OCI-LY1 (cell line): ENCODE results near the gene IL21R.
"Not testable (repeated sequence)": the region's sequence is repeated elsewhere in the genome, so short reads cannot be mapped to it uniquely, and the experiment has no call there.

Source experiments
- H2AFZ ChIP-seq: fragments of 200-600 bp; sonication (generic), shearing (Covaris generic); 2 replicates; pipeline ENCODE4 v1.6.0; 2014; ENCODE audit warnings: antibody characterized with exemption, mild to moderate bottlenecking, low read length
- H3F3A ChIP-seq: fragments of 200-600 bp; sonication (generic), shearing (Covaris generic); 2 replicates; pipeline ENCODE4 v1.6.0; 2014; ENCODE audit warnings: mild to moderate bottlenecking, antibody characterized with exemption, low read length, moderate library complexity; ENCODE audit not compliant: insufficient read depth
- H3K27ac ChIP-seq: fragments of 200-600 bp; sonication (generic); 2 replicates; pipeline ENCODE4 v1.5.1; 2014; ENCODE audit warnings: low read length, mixed run types, mild to moderate bottlenecking, low read depth; ENCODE audit not compliant: poor library complexity, severe bottlenecking
- H3K27me3 ChIP-seq: fragments of 200-600 bp; sonication (generic); 2 replicates; pipeline ENCODE4 v1.6.0; 2014; ENCODE audit warnings: antibody characterized with exemption, mild to moderate bottlenecking, low read length, moderate library complexity; ENCODE audit not compliant: insufficient read depth
- H3K36me3 ChIP-seq: fragments of 200-600 bp; sonication (generic); 2 replicates; pipeline ENCODE4 v1.6.1; 2014; ENCODE audit warnings: mild to moderate bottlenecking, antibody characterized with exemption, low read length, moderate library complexity, mixed read lengths; ENCODE audit not compliant: insufficient read depth
- H3K4me1 ChIP-seq: fragments of 200-600 bp; sonication (generic); 2 replicates; pipeline ENCODE4 v1.5.1; 2014; ENCODE audit warnings: mild to moderate bottlenecking, low read length, moderate library complexity; ENCODE audit not compliant: insufficient read depth, severe bottlenecking
- H3K4me2 ChIP-seq: fragments of 200-600 bp; sonication (generic), shearing (Covaris generic); 2 replicates; pipeline ENCODE4 v1.6.1; 2014; ENCODE audit warnings: low read length
- H3K4me3 ChIP-seq: fragments of 200-600 bp; sonication (generic); 2 replicates; pipeline ENCODE4 v1.5.1; 2014; ENCODE audit warnings: low read length, low read depth, mild to moderate bottlenecking, mixed read lengths; ENCODE audit not compliant: poor library complexity, severe bottlenecking
- H3K79me2 ChIP-seq: fragments of 200-600 bp; shearing (Covaris generic); 2 replicates; pipeline ENCODE4 v1.6.1; 2016; ENCODE audit warnings: mixed run types, low read length, mixed read lengths; ENCODE audit not compliant: insufficient read depth
- H3K9ac ChIP-seq: fragments of 200-600 bp; sonication (generic), shearing (Covaris generic); 2 replicates; pipeline ENCODE4 v1.6.1; 2014; ENCODE audit warnings: mild to moderate bottlenecking, low read length, mixed read lengths
- H3K9me2 ChIP-seq: fragments of 200-600 bp; sonication (generic), shearing (Covaris generic); 2 replicates; pipeline ENCODE4 v1.6.1; 2014; ENCODE audit warnings: low read depth, mild to moderate bottlenecking, low read length, mixed read lengths
- H3K9me3 ChIP-seq: fragments of 200-600 bp; shearing (Covaris generic); 2 replicates; pipeline ENCODE4 v1.6.1; 2014; ENCODE audit warnings: low read length, mixed read lengths
- H4K20me1 ChIP-seq: fragments of 200-600 bp; sonication (generic), shearing (Covaris generic); 2 replicates; pipeline ENCODE4 v1.6.0; 2016; ENCODE audit warnings: mild to moderate bottlenecking, low read length; ENCODE audit not compliant: insufficient read depth
- CTCF ChIP-seq: fragments of 200-600 bp; sonication (generic), shearing (Covaris generic); IDR thresholded peaks from 2 replicates; pipeline ENCODE4 v1.5.1; 2017; ENCODE audit warnings: mild to moderate bottlenecking, antibody characterized with exemption, low read length, moderate library complexity, mixed read lengths
- EZH2 ChIP-seq: fragments of 200-600 bp; sonication (generic), shearing (Covaris generic); IDR thresholded peaks from 2 replicates; pipeline ENCODE4 v1.8.0; 2017; ENCODE audit warnings: borderline replicate concordance, mixed run types, mild to moderate bottlenecking, antibody characterized with exemption, low read length, moderate library complexity, mixed read lengths

IL21R gene

GRCh38 chr16:27433636-27434035, 31.7 kb downstream of the IL21R start:
- Histone ChIP-seq H3K27me3 (no peaks in the 10 kb centered on the region), H3K36me3 (no peaks in the 10 kb centered on the region), H3K9me2 (no peaks in the 10 kb centered on the region), H3K4me1 (no peaks in the 10 kb centered on the region), H3K27ac (no peak overlapping the region), H3F3A (no peaks in the 10 kb centered on the region), H3K4me3 (no peak overlapping the region), H3K9ac (no peak overlapping the region), H3K79me2 (no peaks in the 10 kb centered on the region), H3K9me3 (no peaks in the 10 kb centered on the region), H4K20me1 (no peaks in the 10 kb centered on the region), H3K4me2 (no peak overlapping the region), H2AFZ (no peak overlapping the region)
- no peak for TF ChIP-seq CTCF
- no peak for TF ChIP-seq EZH2

- Histone ChIP-seq H3K4me2 (no peak overlapping the region), H3K79me2 (no peaks in the 10 kb centered on the region)
Measured at GRCh38 chr16:27434141-27435051, 32.4 kb downstream of the IL21R start.

GRCh38 chr16:27435146-27435545, 33.2 kb downstream of the IL21R start:
- not testable (repeated sequence) for H3F3A ChIP-seq, H3K9me2 ChIP-seq, H3K27me3 ChIP-seq, H4K20me1 ChIP-seq, H3K9ac ChIP-seq, H3K27ac ChIP-seq, H3K4me1 ChIP-seq, H3K4me2 ChIP-seq, H3K36me3 ChIP-seq, H3K4me3 ChIP-seq, H3K79me2 ChIP-seq, H3K9me3 ChIP-seq, H2AFZ ChIP-seq

More at GRCh38 chr16:27434141-27435051, 32.4 kb downstream of the IL21R start:
- no peaks in the 10 kb centered on the region for H3F3A ChIP-seq
- H3K4me1 ChIP-seq, result no peaks in the 10 kb centered on the region
- H3K27ac ChIP-seq, result no peak overlapping the region
- H3K4me3 ChIP-seq, result no peak overlapping the region
- no peaks in the 10 kb centered on the region for H3K9me2 ChIP-seq
- no peaks in the 10 kb centered on the region for H3K27me3 ChIP-seq
- H4K20me1 ChIP-seq, result no peaks in the 10 kb centered on the region
- H3K9ac ChIP-seq, result no peak overlapping the region
- H3K9me3 ChIP-seq, result no peaks in the 10 kb centered on the region
- H2AFZ ChIP-seq, result no peak overlapping the region
- TF ChIP-seq CTCF, result no peak
- no peak for TF ChIP-seq EZH2
- H3K36me3 ChIP-seq, result no peaks in the 10 kb centered on the region

GRCh38 chr16:27436065-27436464, 34.1 kb downstream of the IL21R start:
- Histone ChIP-seq H3K4me1 (no peaks in the 10 kb centered on the region), H3K36me3 (no peaks in the 10 kb centered on the region), H4K20me1 (no peaks in the 10 kb centered on the region)

More at GRCh38 chr16:27436065-27436464, 34.1 kb downstream of the IL21R start:
- Histone ChIP-seq H3K27ac (no peak overlapping the region), H3F3A (no peaks in the 10 kb centered on the region), H3K9me2 (no peaks in the 10 kb centered on the region), H2AFZ (no peak overlapping the region), H3K27me3 (no peaks in the 10 kb centered on the region), H3K79me2 (no peaks in the 10 kb centered on the region), H3K4me2 (no peak overlapping the region), H3K9me3 (no peaks in the 10 kb centered on the region), H3K9ac (no peak overlapping the region), H3K4me3 (no peak overlapping the region)
- no peak for TF ChIP-seq EZH2
